Measurements from ENCODE around the gene ICAM3.
"Not testable (repeated sequence)": the region's sequence is repeated elsewhere in the genome, so short reads cannot be mapped to it uniquely, and the experiment has no call there.

ICAM3 gene

DNA sequence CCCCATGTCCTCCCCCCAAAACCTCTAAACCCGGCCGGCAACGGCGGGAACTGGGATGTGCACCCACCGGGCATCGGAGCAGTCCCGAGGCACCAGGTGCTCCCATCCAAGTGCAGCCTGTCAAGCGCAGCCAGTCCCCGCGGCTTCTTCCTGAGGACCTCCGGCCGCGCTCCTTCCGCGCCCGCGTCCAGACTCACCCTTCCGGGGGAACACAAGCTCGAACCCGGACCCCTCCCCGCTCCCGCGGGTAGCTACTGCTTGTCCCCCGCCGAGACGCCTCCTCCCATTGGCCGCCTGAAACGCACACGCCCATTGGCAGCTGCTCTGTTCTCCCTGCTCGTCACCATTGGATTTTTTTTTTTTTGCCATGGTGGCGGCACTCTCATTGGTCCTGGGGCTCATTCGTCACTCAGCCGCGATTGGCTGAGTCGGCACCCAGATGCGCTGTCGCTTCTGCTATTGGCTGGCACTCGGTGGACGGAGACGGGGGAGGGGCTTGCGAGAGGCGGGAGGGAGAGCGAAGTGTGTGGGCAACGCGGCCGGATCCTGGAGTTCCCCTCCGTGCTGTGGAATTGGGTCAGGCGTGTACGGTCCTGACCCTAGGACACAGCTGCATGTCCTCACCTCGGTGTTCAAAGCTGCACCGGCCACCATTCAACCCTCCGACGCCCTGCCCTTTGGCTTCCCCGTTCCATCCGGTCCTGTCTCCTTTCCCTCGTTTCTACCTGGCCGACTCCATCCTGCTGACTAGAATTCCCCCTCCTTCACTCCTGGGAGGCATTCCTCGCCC lies 41.1 kb upstream of the ICAM3 start, which contains the start of gene TYK2:
Gene TYK2 (minus strand): TSS at position 260 of the 790 bp plus-strand sequence. CDS start 2,166 bp downstream, outside the sequence.
- peak within 1 kb of the TSS; percentile 97 for H3K4me3 ChIP-seq (ENCODE audit: insufficient read depth, low read length, poor library complexity, severe bottlenecking)
- no peaks in the 10 kb centered on the region for H3K27me3 ChIP-seq (ENCODE audit: low read length)
- no peaks in the 10 kb centered on the region for H3F3A ChIP-seq (ENCODE audit: insufficient read depth)
- TF ChIP-seq, protein P1, sequence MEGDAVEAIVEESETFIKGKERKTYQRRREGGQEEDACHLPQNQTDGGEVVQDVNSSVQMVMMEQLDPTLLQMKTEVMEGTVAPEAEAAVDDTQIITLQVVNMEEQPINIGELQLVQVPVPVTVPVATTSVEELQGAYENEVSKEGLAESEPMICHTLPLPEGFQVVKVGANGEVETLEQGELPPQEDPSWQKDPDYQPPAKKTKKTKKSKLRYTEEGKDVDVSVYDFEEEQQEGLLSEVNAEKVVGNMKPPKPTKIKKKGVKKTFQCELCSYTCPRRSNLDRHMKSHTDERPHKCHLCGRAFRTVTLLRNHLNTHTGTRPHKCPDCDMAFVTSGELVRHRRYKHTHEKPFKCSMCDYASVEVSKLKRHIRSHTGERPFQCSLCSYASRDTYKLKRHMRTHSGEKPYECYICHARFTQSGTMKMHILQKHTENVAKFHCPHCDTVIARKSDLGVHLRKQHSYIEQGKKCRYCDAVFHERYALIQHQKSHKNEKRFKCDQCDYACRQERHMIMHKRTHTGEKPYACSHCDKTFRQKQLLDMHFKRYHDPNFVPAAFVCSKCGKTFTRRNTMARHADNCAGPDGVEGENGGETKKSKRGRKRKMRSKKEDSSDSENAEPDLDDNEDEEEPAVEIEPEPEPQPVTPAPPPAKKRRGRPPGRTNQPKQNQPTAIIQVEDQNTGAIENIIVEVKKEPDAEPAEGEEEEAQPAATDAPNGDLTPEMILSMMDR (IDR thresholded peaks at IDR 0.05; ENCODE audit: insufficient read depth, low read length, poor library complexity, severe bottlenecking) = no peak
- TF ChIP-seq EZH2phosphoT487 (conservative IDR thresholded peaks at IDR 0.05; ENCODE audit: low read length) = no peak
- H3K27ac ChIP-seq (ENCODE audit: low read depth, low read length) = peak within 1 kb of the TSS; percentile 68
- H3K9me2 ChIP-seq (replicated peaks; ENCODE audit: insufficient read depth, low read length) = no peaks in the 10 kb centered on the region
- H3K9ac ChIP-seq (ENCODE audit: low read length) = peak within 1 kb of the TSS; percentile 95
- no peaks in the 10 kb centered on the region for H3K9me3 ChIP-seq (ENCODE audit: insufficient read depth, low read length)
- peak within 1 kb of the TSS; percentile 69 for H2AFZ ChIP-seq (ENCODE audit: low read depth, low read length, severe bottlenecking)
- no peaks in the 10 kb centered on the region for H4K20me1 ChIP-seq (ENCODE audit: low read depth, low read length)
- peaks cover 18% of the 10 kb centered on the region for H3K79me2 ChIP-seq (ENCODE audit: insufficient read depth, low read length)
- H3K36me3 ChIP-seq (ENCODE audit: low read length) = no peaks in the 10 kb centered on the region
- H3K4me2 ChIP-seq (ENCODE audit: low read depth, low read length, poor library complexity, severe bottlenecking) = peak within 1 kb of the TSS; percentile 95

DNA sequence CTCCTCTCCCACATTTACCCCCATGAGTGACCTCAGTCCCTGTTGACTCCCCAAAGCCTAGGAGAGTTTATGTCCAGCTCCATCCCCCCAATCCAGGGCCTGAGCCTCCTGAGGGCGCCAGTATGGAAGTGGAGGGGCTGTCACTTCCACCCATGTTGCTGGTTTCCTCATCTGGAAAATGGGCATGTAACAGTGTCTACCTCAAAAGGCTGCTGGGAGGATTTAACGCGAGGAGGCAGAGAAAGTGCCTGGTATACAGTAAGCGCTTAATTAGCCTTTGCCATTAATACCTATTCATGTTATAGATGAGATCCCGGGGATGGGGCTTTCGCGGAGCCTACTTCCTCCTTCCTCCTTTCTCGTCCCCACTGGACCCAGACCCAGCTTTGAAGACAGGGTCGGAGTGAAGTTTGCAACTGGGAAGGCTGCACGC lies 40.5 kb upstream of the ICAM3 start:
- Histone ChIP-seq H3K9me2 (replicated peaks; ENCODE audit: insufficient read depth, low read length) (no peaks in the 10 kb centered on the region), H3K4me2 (ENCODE audit: low read depth, low read length, poor library complexity, severe bottlenecking) (peak overlapping the region; percentile 95), H3K36me3 (ENCODE audit: low read length) (no peaks in the 10 kb centered on the region), H3K27me3 (ENCODE audit: low read length) (no peaks in the 10 kb centered on the region), H2AFZ (ENCODE audit: low read depth, low read length, severe bottlenecking) (peak overlapping the region; percentile 69), H3K9ac (ENCODE audit: low read length) (peak overlapping the region; percentile 95), H4K20me1 (ENCODE audit: low read depth, low read length) (no peaks in the 10 kb centered on the region), H3K9me3 (ENCODE audit: insufficient read depth, low read length) (no peaks in the 10 kb centered on the region), H3K27ac (ENCODE audit: low read depth, low read length) (peak overlapping the region; percentile 68), H3F3A (ENCODE audit: insufficient read depth) (no peaks in the 10 kb centered on the region), H3K4me3 (ENCODE audit: insufficient read depth, low read length, poor library complexity, severe bottlenecking) (peak overlapping the region; percentile 97), H3K79me2 (ENCODE audit: insufficient read depth, low read length) (peaks cover 18% of the 10 kb centered on the region)
- TF ChIP-seq EZH2phosphoT487 (conservative IDR thresholded peaks at IDR 0.05; ENCODE audit: low read length) = no peak
- TF ChIP-seq, protein P1 (IDR thresholded peaks at IDR 0.05; ENCODE audit: insufficient read depth, low read length, poor library complexity, severe bottlenecking) = no peak

DNA sequence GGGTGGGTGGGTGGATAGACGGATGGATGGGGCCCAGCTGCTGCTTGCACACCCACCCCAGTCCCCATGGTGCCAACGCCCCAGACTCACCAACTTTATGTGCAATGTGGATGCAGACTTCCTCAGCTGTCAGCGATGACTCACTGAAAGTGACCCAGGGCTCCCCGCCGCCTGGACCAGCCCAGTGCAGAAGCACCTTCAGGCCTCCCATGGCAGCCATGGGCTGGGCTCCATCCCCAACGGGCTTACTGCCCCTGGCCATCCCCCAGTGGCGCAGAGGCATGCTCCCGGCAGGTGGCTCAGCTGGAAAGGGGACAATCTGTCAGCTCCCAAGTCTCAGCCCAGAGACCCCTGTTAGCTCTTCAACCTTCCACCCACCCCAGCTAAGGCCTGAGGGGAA lies 38.7 kb upstream of the ICAM3 start:
- H3K4me3 ChIP-seq (ENCODE audit: insufficient read depth, low read length, poor library complexity, severe bottlenecking) = no peak overlapping the region
- no peak overlapping the region for H3K27ac ChIP-seq (ENCODE audit: low read depth, low read length)
- TF ChIP-seq, protein P1 (IDR thresholded peaks at IDR 0.05; ENCODE audit: insufficient read depth, low read length, poor library complexity, severe bottlenecking) = no peak
- TF ChIP-seq EZH2phosphoT487 (conservative IDR thresholded peaks at IDR 0.05; ENCODE audit: low read length) = no peak
- H3F3A ChIP-seq (ENCODE audit: insufficient read depth) = no peaks in the 10 kb centered on the region
- peaks cover 18% of the 10 kb centered on the region for H3K79me2 ChIP-seq (ENCODE audit: insufficient read depth, low read length)
- no peak overlapping the region for H2AFZ ChIP-seq (ENCODE audit: low read depth, low read length, severe bottlenecking)
- no peaks in the 10 kb centered on the region for H3K9me2 ChIP-seq (replicated peaks; ENCODE audit: insufficient read depth, low read length)
- no peaks in the 10 kb centered on the region for H4K20me1 ChIP-seq (ENCODE audit: low read depth, low read length)
- H3K9me3 ChIP-seq (ENCODE audit: insufficient read depth, low read length) = no peaks in the 10 kb centered on the region
- H3K4me2 ChIP-seq (ENCODE audit: low read depth, low read length, poor library complexity, severe bottlenecking) = no peak overlapping the region
- H3K36me3 ChIP-seq (ENCODE audit: low read length) = no peaks in the 10 kb centered on the region
- no peak overlapping the region for H3K9ac ChIP-seq (ENCODE audit: low read length)
- no peaks in the 10 kb centered on the region for H3K27me3 ChIP-seq (ENCODE audit: low read length)

DNA sequence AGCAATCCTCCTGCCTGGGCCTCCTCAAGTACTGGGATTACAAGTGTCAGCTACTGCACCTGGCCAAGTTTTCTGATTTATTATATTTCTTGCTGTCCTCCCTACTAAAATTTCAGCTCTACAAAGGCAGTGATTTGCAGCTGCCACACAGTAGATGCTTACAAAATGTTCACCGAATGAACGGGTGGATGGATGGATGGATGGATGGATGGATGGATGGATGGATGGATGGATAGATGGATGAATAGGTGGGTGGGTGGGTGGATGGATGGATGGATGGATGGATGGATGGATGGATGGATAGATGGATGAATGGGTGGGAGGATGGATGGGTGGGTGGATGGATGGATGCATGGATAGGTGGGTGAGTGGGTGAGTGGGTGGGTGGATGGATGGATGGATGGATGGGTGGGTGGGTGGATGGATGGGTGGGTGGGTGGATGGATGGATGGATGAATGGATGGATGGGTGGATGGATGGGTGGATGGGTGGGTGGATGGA lies 37.8 kb upstream of the ICAM3 start:
- not testable (repeated sequence) for H3F3A ChIP-seq (ENCODE audit: insufficient read depth); H3K9ac ChIP-seq (ENCODE audit: low read length); H3K27ac ChIP-seq (ENCODE audit: low read depth, low read length); H3K4me2 ChIP-seq (ENCODE audit: low read depth, low read length, poor library complexity, severe bottlenecking); H3K27me3 ChIP-seq (ENCODE audit: low read length); H3K9me2 ChIP-seq (replicated peaks; ENCODE audit: insufficient read depth, low read length); H3K4me3 ChIP-seq (ENCODE audit: insufficient read depth, low read length, poor library complexity, severe bottlenecking); H2AFZ ChIP-seq (ENCODE audit: low read depth, low read length, severe bottlenecking); H3K36me3 ChIP-seq (ENCODE audit: low read length); H3K9me3 ChIP-seq (ENCODE audit: insufficient read depth, low read length); H4K20me1 ChIP-seq (ENCODE audit: low read depth, low read length)
- peaks cover 18% of the 10 kb centered on the region for H3K79me2 ChIP-seq (ENCODE audit: insufficient read depth, low read length)

Data from SU-DHL-6 (cell line).